ENCODE measurements around the gene GNPTG. TPM values are rescaled to one million over a fixed set of nuclear protein-coding genes. Genes with fewer than 3 reads are reported as not detected.
A peak's percentile ranks its signal among the peaks of the same experiment; 100 is the strongest.

The GNPTG gene
- total RNA-seq, 1 donor from 2014 or later, result 37.6 TPM

GRCh38 chr16:1379304-1380076, 27.8 kb downstream of the GNPTG start:
- DNase-seq, result peak; percentile 76
- intact Hi-C loops (cut with micrococcal nuclease), result no loop called here

GRCh38 chr16:1380195-1380594, 28.5 kb downstream of the GNPTG start:
- DNase-seq (no peak), ATAC-seq (no peak)
- intact Hi-C loops (cut with micrococcal nuclease), result no loop called here

More at GRCh38 chr16:1379304-1380076, 27.8 kb downstream of the GNPTG start:
- ATAC-seq, result peak; percentile 81

- intact Hi-C loops (cut with micrococcal nuclease), result no loop called here
Observed at GRCh38 chr16:1381612-1382406, 30.1 kb downstream of the GNPTG start.

GRCh38 chr16:1383556-1383955, 31.8 kb downstream of the GNPTG start:
- ATAC-seq (no peak), DNase-seq (no peak)
- intact Hi-C loops (cut with micrococcal nuclease), result no loop called here

More at GRCh38 chr16:1381612-1382406, 30.1 kb downstream of the GNPTG start:
- no peak for DNase-seq
- ATAC-seq, result no peak

GRCh38 chr16:1385232-1385631, 33.5 kb downstream of the GNPTG start:
- ATAC-seq, result no peak

GRCh38 chr16:1387331-1387730, 35.6 kb downstream of the GNPTG start:
- intact Hi-C loops (cut with micrococcal nuclease), result no loop called here
- no peak for DNase-seq
- no peak for ATAC-seq

More at GRCh38 chr16:1385232-1385631, 33.5 kb downstream of the GNPTG start:
- intact Hi-C loops (cut with micrococcal nuclease), result no loop called here
- DNase-seq, result no peak

GRCh38 chr16:1389762-1390161, 38.0 kb downstream of the GNPTG start:
- intact Hi-C loops (cut with micrococcal nuclease), result no loop called here
- DNase-seq (no peak), ATAC-seq (no peak)

GRCh38 chr16:1390239-1390779, 38.6 kb downstream of the GNPTG start:
- no peak for DNase-seq
- ATAC-seq, result no peak
- intact Hi-C loops (cut with micrococcal nuclease), result no loop called here

GRCh38 chr16:1392826-1393225, 41.1 kb downstream of the GNPTG start:
- ATAC-seq (no peak), DNase-seq (no peak)
- intact Hi-C loops (cut with micrococcal nuclease), result no loop called here

- ATAC-seq, result no peak
- intact Hi-C loops (cut with micrococcal nuclease), result no loop called here
- DNase-seq, result no peak
Observed at GRCh38 chr16:1393613-1394176, 42.0 kb downstream of the GNPTG start.

- DNase-seq, result no peak
- intact Hi-C loops (cut with micrococcal nuclease), result no loop called here
- no peak for ATAC-seq
Observed at GRCh38 chr16:1394367-1394951, 42.7 kb downstream of the GNPTG start.

GRCh38 chr16:1395444-1396031, 43.8 kb downstream of the GNPTG start:
- intact Hi-C loops (cut with micrococcal nuclease), result no loop called here
- DNase-seq (no peak), ATAC-seq (no peak)

- intact Hi-C loops (cut with micrococcal nuclease), result no loop called here
- ATAC-seq (no peak), DNase-seq (no peak)
Observed at GRCh38 chr16:1397779-1398178, 46.0 kb downstream of the GNPTG start.

- no peak for ATAC-seq
- intact Hi-C loops (cut with micrococcal nuclease), result no loop called here
- no peak for DNase-seq
Observed at GRCh38 chr16:1398351-1398750, 46.6 kb downstream of the GNPTG start.

- intact Hi-C loops (cut with micrococcal nuclease), result no loop called here
- ATAC-seq (no peak), DNase-seq (no peak)
Observed at GRCh38 chr16:1398826-1399581, 47.3 kb downstream of the GNPTG start.

GRCh38 chr16:1401061-1401757, 49.5 kb downstream of the GNPTG start:
- no peak for DNase-seq
- no peak for ATAC-seq
- intact Hi-C loops (cut with micrococcal nuclease), result no loop called here

GRCh38 chr16:1401758-1402154, 50.0 kb downstream of the GNPTG start:
- DNase-seq (no peak), ATAC-seq (no peak)
- intact Hi-C loops (cut with micrococcal nuclease), result no loop called here

GRCh38 chr16:1403036-1403435, 51.3 kb downstream of the GNPTG start:
- DNase-seq, result no peak
- intact Hi-C loops (cut with micrococcal nuclease), result no loop called here
- ATAC-seq, result no peak
